Measurements from ENCODE around the gene ITGAE.

- no peak for TF ChIP-seq RFX5 (IDR thresholded peaks at IDR 0.05)
- TF ChIP-seq, protein P1, sequence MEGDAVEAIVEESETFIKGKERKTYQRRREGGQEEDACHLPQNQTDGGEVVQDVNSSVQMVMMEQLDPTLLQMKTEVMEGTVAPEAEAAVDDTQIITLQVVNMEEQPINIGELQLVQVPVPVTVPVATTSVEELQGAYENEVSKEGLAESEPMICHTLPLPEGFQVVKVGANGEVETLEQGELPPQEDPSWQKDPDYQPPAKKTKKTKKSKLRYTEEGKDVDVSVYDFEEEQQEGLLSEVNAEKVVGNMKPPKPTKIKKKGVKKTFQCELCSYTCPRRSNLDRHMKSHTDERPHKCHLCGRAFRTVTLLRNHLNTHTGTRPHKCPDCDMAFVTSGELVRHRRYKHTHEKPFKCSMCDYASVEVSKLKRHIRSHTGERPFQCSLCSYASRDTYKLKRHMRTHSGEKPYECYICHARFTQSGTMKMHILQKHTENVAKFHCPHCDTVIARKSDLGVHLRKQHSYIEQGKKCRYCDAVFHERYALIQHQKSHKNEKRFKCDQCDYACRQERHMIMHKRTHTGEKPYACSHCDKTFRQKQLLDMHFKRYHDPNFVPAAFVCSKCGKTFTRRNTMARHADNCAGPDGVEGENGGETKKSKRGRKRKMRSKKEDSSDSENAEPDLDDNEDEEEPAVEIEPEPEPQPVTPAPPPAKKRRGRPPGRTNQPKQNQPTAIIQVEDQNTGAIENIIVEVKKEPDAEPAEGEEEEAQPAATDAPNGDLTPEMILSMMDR (IDR thresholded peaks at IDR 0.05) = no peak
- no peak for TF ChIP-seq SMC3 (IDR thresholded peaks at IDR 0.05)
- no peak for TF ChIP-seq MYC (IDR thresholded peaks at IDR 0.05; ENCODE audit: borderline replicate concordance, low read length)
- no peak for TF ChIP-seq RNF2 (IDR thresholded peaks at IDR 0.05; ENCODE audit: borderline replicate concordance, low read depth)
- no peak for TF ChIP-seq RAD21 (conservative IDR thresholded peaks at IDR 0.05 in 1 of 2, IDR thresholded peaks at IDR 0.05 in 1 of 2)
- TF ChIP-seq EP300 (IDR thresholded peaks at IDR 0.05) = no peak
- TF ChIP-seq POLR2A (IDR thresholded peaks at IDR 0.05; ENCODE audit: low read length) = no peak
- TF ChIP-seq, protein P2, sequence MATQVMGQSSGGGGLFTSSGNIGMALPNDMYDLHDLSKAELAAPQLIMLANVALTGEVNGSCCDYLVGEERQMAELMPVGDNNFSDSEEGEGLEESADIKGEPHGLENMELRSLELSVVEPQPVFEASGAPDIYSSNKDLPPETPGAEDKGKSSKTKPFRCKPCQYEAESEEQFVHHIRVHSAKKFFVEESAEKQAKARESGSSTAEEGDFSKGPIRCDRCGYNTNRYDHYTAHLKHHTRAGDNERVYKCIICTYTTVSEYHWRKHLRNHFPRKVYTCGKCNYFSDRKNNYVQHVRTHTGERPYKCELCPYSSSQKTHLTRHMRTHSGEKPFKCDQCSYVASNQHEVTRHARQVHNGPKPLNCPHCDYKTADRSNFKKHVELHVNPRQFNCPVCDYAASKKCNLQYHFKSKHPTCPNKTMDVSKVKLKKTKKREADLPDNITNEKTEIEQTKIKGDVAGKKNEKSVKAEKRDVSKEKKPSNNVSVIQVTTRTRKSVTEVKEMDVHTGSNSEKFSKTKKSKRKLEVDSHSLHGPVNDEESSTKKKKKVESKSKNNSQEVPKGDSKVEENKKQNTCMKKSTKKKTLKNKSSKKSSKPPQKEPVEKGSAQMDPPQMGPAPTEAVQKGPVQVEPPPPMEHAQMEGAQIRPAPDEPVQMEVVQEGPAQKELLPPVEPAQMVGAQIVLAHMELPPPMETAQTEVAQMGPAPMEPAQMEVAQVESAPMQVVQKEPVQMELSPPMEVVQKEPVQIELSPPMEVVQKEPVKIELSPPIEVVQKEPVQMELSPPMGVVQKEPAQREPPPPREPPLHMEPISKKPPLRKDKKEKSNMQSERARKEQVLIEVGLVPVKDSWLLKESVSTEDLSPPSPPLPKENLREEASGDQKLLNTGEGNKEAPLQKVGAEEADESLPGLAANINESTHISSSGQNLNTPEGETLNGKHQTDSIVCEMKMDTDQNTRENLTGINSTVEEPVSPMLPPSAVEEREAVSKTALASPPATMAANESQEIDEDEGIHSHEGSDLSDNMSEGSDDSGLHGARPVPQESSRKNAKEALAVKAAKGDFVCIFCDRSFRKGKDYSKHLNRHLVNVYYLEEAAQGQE (IDR thresholded peaks at IDR 0.05) = no peak
- TF ChIP-seq CHD4 (IDR thresholded peaks at IDR 0.05; ENCODE audit: borderline replicate concordance) = no peak
- TF ChIP-seq BHLHE40 (IDR thresholded peaks at IDR 0.05; ENCODE audit: low read depth, low read length) = no peak
- TF ChIP-seq SREBF2 (IDR thresholded peaks at IDR 0.05) = no peak
- no peak for TF ChIP-seq HOXB13 (CRISPR knock-in tag; IDR thresholded peaks at IDR 0.05; ENCODE audit: low read depth)
- no peak for TF ChIP-seq USF2 (IDR thresholded peaks at IDR 0.05)
Measured at GRCh38 chr17:3747805-3748204, 53.2 kb downstream of the ITGAE start.

Measured in A549 (cell line).